HG03045 (cell line): Measurements from ENCODE around the gene LIPT1.
A peak's percentile ranks its signal among the peaks of the same experiment; 100 is the strongest.
"Not testable (repeated sequence)": the region's sequence is repeated elsewhere in the genome, so short reads cannot be mapped to it uniquely, and the experiment has no call there.

Experiments used
- ATAC-seq: cut with Tn5 transposase; IDR thresholded peaks from one replicate; pipeline ENCODE4 v1.9.1; 2021; ENCODE audit warnings: mild to moderate bottlenecking, moderate library complexity; ENCODE audit not compliant: unreplicated experiment

Gene LIPT1

GRCh38 chr2:99171377-99172140 is 16.8 kb downstream of the LIPT1 start:
- ATAC-seq = no peak

- ATAC-seq = peak; percentile 90
Measured at GRCh38 chr2:99180755-99181623, 26.2 kb downstream of the LIPT1 start, which contains the start of the genes MITD1 and MRPL30. Gene MITD1 (minus strand): TSS chr2:99181058. CDS start chr2:99180981, 77 bp downstream. Gene MRPL30 (plus strand): TSS chr2:99181184. CDS start chr2:99186204, 5,020 bp downstream.

- no peak for ATAC-seq
Measured at GRCh38 chr2:99181624-99182000, 26.8 kb downstream of the LIPT1 start.

GRCh38 chr2:99183025-99183424 is 28.3 kb downstream of the LIPT1 start:
- ATAC-seq = no peak

GRCh38 chr2:99184811-99185210 is 30.0 kb downstream of the LIPT1 start:
- no peak for ATAC-seq

DNA sequence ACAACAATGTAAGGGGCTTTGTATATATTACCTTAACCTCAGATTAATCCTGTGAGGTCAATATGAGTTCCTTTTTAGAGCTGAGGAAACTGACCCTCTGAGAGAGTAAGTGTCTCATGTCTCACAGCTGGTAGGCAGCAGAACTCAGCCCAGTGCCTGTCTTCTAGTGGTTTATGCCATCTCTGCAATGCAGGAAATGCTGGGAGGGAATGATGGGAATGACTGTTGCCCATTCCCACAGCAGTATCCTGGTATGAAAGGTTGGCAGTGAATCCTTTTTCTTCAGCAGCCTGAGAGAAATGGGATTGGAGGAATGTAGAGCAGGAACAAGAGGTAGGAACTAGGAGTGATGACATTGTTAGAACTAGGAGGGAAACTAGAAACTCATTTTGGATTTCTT is 32.2 kb downstream of the LIPT1 start:
- no peak for ATAC-seq

- no peak for ATAC-seq
Measured at GRCh38 chr2:99188357-99188756, 33.6 kb downstream of the LIPT1 start.

DNA sequence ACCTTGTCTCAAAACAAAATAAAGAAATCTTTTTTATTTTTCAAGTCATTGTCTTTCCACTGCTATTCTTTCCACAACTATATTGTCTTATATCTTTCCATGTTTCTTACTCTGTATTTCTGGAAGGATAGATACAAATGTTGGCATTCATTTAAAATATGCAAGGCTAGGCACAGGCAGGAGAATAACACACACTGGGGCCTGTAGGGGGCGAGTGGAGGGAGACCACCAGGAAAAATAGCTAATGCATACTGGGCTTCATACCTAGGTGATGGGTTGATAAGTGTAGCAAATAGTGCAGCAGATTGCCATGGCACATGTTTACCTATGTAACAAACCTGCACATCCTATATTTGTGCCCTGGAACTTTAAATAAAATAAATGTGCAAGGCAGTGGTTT is 35.8 kb downstream of the LIPT1 start:
- no peak for ATAC-seq

GRCh38 chr2:99192364-99192763 is 37.6 kb downstream of the LIPT1 start:
- not testable (repeated sequence) for ATAC-seq

DNA sequence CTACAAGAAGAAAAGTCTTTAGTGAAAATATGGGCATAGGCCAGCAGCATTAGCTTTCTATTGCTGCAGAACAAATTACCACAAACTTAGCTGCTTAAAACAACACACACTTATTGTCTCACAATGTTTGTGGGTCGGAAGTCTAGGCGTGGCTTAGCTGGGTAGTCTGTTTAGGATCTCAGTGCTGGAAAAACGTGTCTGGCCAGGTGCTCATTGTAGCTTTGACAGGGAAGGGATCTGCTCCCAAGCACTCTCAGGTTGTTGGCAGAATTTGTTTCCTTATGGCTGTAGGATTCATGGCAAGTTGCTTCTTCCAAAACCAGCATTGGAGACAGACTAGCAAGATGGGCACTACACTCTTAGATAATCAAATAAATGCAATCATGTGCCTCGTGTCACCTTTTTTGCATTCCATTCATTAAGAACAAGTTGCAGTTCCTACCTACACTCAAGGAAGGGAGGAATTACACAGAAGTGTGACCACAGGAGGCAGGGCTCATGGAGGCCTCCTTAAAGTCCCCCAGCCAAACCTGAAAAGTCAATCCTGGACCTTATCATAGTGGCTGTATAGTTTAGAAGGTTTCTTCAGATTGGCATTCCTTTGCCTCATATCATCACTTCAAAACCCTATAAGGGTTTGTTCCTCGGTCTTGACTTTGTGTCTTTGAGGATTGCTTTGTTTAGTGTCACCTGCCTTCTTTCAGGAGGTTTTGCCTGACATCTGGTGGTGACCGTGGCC is 43.5 kb downstream of the LIPT1 start:
- no peak for ATAC-seq

DNA sequence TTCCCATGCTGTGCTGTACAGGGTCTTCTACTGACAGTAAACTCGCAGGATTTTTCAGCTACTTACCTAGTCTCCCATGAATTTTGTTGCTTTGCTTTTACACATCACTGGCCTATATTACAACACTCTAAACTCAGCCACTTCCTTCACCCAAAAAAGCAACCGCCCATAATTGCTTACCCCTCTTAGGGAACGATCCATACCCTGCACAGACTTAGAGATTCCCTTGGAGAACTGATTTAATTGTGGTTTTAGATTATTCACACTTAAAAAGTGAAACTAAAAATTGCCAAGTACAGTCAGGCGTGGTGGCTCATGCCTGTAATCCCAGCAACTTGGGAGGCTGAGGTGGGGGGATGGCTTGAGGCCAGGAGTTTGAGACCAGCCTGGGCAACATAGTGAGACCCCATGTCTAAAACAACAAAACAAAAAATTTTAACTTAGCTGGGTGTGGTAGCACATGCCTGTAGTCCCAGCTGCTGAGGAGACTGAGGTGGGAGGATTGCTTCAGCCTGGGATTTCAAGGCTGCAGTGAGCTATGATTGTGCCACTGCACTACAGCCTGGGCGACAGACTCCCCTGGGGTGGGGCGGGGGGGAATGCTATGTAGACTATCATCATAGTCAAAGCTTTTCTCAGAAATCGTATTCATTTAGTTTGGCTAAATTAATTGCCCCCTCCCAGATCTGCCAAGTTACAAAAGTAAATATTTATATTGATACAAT is 45.5 kb downstream of the LIPT1 start:
- no peak for ATAC-seq

- no peak for ATAC-seq
Measured at GRCh38 chr2:99201959-99202678, 47.4 kb downstream of the LIPT1 start.

GRCh38 chr2:99205491-99205890 is 50.7 kb downstream of the LIPT1 start:
- no peak for ATAC-seq
